NT2/D1 (cell line): ENCODE data around the gene LARGE1.
A peak's percentile ranks its signal among the peaks of the same experiment; 100 is the strongest.

ENCODE experiments used
- DNase-seq: peaks from one replicate; pipeline ENCODE4 v3.0.0-alpha.2; 2011; ENCODE audit warnings: low read depth, low spot score
- H3K27me3 ChIP-seq: 2 replicates; pipeline ENCODE4 v1.6.0; 2011; ENCODE audit warnings: mild to moderate bottlenecking; ENCODE audit not compliant: insufficient read length, insufficient read depth
- H3K36me3 ChIP-seq: 2 replicates; pipeline ENCODE4 v1.6.1; 2011; ENCODE audit warnings: mild to moderate bottlenecking, low read length, mixed read lengths; ENCODE audit not compliant: insufficient read depth, insufficient read length
- H3K4me1 ChIP-seq: 2 replicates; pipeline ENCODE4 v1.5.1; 2011; ENCODE audit not compliant: insufficient read depth, insufficient read length
- H3K4me3 ChIP-seq: 2 replicates; pipeline ENCODE4 v1.5.1; 2011; ENCODE audit warnings: low read depth; ENCODE audit not compliant: insufficient read length
- H3K9ac ChIP-seq: 2 replicates; pipeline ENCODE4 v1.6.0; 2011; ENCODE audit warnings: low read depth; ENCODE audit not compliant: insufficient read length
- H3K9me3 ChIP-seq: 2 replicates; pipeline ENCODE4 v1.5.1; 2011; ENCODE audit warnings: mild to moderate bottlenecking, low read length; ENCODE audit not compliant: insufficient read depth
- SUZ12 ChIP-seq: IDR thresholded peaks from 2 replicates; pipeline ENCODE4 v1.6.1; 2011; ENCODE audit not compliant: insufficient read length, insufficient read depth; ENCODE audit errors: extremely low read depth
- YY1 ChIP-seq: IDR thresholded peaks from 2 replicates; pipeline ENCODE4 v1.6.1; 2011; ENCODE audit not compliant: insufficient read length, insufficient read depth
- ZNF274 ChIP-seq: IDR thresholded peaks from 2 replicates; pipeline ENCODE4 v1.6.1; 2011; ENCODE audit warnings: mild to moderate bottlenecking, low read depth, low read length

Gene LARGE1

DNA sequence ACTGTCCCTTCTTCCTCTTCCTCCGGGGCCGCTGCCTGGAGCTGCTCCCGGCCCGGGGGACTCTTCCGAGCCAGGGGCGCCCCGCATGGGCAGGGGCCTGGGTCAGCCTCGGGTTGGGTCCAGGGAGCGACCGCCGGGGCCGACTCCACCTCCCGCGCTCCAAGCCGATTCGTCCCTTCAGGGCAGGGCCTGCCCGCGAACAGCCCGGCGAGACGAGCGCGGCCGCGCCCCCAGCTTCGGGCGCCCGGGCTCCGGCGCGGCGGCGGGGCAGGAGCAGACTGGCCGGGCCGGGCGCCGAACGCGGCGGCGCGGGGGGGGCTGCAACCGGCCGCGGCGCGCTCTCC is at the start of gene LARGE1:
Gene LARGE1, minus strand, starts transcription at position 280 of the 344 bp plus-strand sequence.
- H3K9ac ChIP-seq, result peak within 1 kb of the TSS; percentile 87

DNA sequence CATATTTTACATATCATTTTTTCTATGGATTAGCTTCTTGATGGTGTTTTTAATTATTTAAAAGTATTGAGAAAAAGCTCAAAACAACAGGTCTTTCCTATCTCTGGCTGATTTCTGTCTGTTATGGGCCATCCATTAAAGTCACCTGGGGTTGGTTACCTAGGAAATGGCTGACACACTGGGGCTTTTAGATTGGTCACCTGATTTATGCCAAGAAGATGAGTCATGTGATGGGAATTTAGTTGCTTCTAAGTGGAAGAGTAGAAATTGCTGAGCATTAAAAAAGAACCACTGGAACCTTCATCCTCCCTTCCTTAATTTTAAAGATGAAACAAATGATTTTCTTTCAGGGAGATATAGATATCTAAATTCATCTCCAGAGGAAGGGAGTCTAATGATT is 48.8 kb upstream of the LARGE1 start:
- Histone ChIP-seq H3K9ac (no peak overlapping the region), H3K9me3 (no peaks in the 10 kb centered on the region), H3K27me3 (no peaks in the 10 kb centered on the region), H3K4me1 (peaks cover 4% of the 10 kb centered on the region), H3K36me3 (no peaks in the 10 kb centered on the region), H3K4me3 (no peak overlapping the region)
- peak; percentile 5 for DNase-seq
- no peak for TF ChIP-seq SUZ12
- no peak for TF ChIP-seq ZNF274
- no peak for TF ChIP-seq YY1

More for the DNA sequence above, at the start of gene LARGE1:
- H3K9me3 ChIP-seq, result no peaks in the 10 kb centered on the region
- no peaks in the 10 kb centered on the region for H3K4me1 ChIP-seq
- peak within 1 kb of the TSS; percentile 76 for H3K4me3 ChIP-seq
- DNase-seq, result no peak
- peaks cover 9% of the 10 kb centered on the region for H3K27me3 ChIP-seq
- peaks cover 4% of the 10 kb centered on the region for H3K36me3 ChIP-seq
- TF ChIP-seq ZNF274 (no peak), YY1 (no peak), SUZ12 (no peak)

DNA sequence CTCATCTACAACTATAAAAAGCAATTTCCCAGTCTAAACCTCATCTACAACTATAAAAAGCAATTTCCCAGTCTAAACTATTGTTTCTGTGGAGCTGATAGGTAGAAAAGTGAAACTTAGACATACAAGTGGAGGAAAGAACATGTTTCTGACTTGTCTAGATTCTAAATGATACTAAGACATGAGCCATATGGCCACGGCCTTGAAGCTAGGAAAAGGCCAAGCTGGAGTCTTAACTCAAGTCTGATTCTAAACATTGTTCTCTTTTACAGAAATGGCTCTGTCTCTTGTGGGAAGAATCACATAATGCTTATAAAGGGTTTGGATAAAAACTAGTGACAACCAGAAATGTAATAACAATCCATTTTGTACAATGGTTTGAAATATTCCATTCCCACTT is 43.8 kb upstream of the LARGE1 start:
- Histone ChIP-seq H3K27me3 (no peaks in the 10 kb centered on the region), H3K4me3 (no peak overlapping the region), H3K36me3 (no peaks in the 10 kb centered on the region), H3K9ac (no peak overlapping the region), H3K9me3 (no peaks in the 10 kb centered on the region), H3K4me1 (no peaks in the 10 kb centered on the region)
- TF ChIP-seq SUZ12 (no peak), ZNF274 (no peak)
- no peak for DNase-seq

DNA sequence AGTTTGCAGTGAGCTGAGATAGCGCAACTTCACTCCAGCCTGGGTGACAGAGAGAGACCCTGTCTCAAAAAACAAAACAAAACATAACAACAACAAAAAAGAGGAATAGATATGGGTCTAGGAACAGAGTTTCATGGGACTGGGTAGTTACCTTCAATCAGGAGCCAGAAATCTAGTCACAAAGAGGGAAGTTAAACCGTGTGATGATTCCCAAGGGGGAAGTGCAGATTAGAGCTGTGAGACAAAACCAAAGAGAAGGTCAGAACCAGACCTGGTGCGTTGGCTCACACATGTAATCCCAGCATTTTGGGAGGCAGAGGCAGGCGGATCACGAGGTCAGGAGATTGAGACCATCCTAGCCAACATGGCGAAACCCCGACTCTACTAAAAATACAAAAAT is 42.1 kb upstream of the LARGE1 start:
- no peak overlapping the region for H3K9ac ChIP-seq
- TF ChIP-seq SUZ12 (no peak), ZNF274 (no peak), YY1 (no peak)
- no peaks in the 10 kb centered on the region for H3K36me3 ChIP-seq
- no peak for DNase-seq
- H3K4me1 ChIP-seq, result no peaks in the 10 kb centered on the region
- no peaks in the 10 kb centered on the region for H3K27me3 ChIP-seq
- H3K4me3 ChIP-seq, result no peak overlapping the region
- no peaks in the 10 kb centered on the region for H3K9me3 ChIP-seq

DNA sequence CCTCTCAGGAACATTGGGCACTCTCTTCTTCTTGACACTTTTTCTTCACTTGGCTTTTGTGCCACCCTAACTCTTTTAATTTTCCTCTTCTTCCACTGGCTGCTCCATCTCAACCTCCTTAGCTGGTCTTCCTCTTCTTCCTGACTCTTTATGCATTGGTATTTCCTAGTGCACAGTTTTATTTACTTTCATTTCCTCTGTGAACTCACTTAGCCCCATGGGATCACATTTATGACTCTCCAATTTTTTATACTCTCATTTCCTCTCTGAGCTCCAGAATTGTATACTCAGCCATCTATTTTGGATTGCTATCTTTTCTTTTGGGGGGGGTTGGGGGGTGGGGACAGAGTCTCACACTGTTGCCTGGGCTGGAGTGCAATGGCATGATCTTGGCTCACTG is 38.5 kb upstream of the LARGE1 start:
- no peak for DNase-seq
- no peaks in the 10 kb centered on the region for H3K27me3 ChIP-seq
- H3K4me3 ChIP-seq, result no peak overlapping the region
- TF ChIP-seq SUZ12 (no peak), ZNF274 (no peak)
- no peaks in the 10 kb centered on the region for H3K4me1 ChIP-seq
- H3K9me3 ChIP-seq, result no peaks in the 10 kb centered on the region
- H3K36me3 ChIP-seq, result no peaks in the 10 kb centered on the region
- no peak overlapping the region for H3K9ac ChIP-seq

DNA sequence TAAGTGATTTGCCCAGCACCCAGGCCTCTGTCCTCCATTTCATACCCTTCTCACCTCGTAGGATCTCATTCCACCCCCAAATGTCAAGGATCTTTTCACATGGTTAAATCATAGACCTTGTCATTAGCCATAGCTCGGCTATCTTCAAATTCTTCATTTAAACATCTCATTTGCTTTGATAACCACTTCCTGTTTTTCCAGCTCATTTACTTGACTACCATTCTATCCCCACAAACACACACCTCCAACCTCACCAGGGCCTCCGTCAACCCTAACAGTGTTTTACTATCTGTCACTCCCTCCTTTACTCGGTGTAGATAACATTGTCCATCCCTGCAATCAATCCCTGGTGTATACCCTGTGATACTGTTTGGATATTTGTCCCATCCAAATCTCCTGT is 36.8 kb upstream of the LARGE1 start:
- no peak for DNase-seq
- Histone ChIP-seq H3K36me3 (no peaks in the 10 kb centered on the region), H3K27me3 (no peaks in the 10 kb centered on the region), H3K9ac (no peak overlapping the region), H3K9me3 (no peaks in the 10 kb centered on the region), H3K4me1 (no peaks in the 10 kb centered on the region), H3K4me3 (no peak overlapping the region)
- TF ChIP-seq SUZ12 (no peak), YY1 (no peak), ZNF274 (no peak)

DNA sequence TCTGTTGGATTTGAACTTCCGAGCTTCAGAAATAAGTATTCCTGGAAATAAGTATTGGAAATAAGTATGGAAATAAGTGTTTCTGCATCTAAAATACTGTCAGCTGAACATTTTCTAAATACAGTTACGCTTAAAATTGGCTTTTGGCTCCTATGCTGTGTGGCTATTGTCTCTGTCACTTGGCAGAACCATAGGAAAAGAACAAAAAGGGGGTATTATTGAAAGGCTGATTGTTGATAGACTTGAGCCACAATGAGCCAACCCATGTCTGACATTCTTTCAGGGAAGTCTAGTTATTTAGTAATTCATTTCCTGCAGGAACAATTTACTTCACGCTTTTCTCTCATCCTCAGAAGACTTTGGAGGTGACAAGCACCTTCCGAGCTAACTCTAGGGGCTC is 32.5 kb upstream of the LARGE1 start:
- DNase-seq, result no peak
- no peaks in the 10 kb centered on the region for H3K36me3 ChIP-seq
- H3K4me3 ChIP-seq, result no peak overlapping the region
- no peaks in the 10 kb centered on the region for H3K27me3 ChIP-seq
- H3K4me1 ChIP-seq, result no peaks in the 10 kb centered on the region
- no peaks in the 10 kb centered on the region for H3K9me3 ChIP-seq
- H3K9ac ChIP-seq, result no peak overlapping the region
- TF ChIP-seq SUZ12 (no peak), ZNF274 (no peak), YY1 (no peak)

DNA sequence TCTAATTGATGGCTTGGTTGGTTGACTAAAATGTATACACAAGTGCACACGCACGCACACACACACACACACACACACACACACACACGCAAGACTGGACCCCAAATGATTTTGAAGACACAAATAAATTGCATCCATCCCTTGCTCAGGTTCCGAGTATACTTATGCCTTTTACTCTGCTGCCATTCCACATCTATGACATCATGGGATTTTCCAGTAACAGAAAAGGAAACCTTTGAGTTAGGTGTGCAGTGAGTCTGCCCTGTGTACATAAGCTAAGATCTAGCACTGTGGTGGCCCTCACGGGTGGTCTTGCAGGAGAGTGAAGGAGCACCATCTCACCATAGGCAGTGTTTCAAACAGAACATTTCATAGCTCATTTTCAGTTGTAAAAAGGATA is 20.5 kb upstream of the LARGE1 start:
- Histone ChIP-seq H3K27me3 (no peaks in the 10 kb centered on the region), H3K36me3 (no peaks in the 10 kb centered on the region), H3K9me3 (peaks cover 13% of the 10 kb centered on the region; the same call in 1 of the 2 replicates), H3K9ac (no peak overlapping the region), H3K4me3 (no peak overlapping the region), H3K4me1 (peaks cover 2% of the 10 kb centered on the region)
- no peak for TF ChIP-seq YY1
- TF ChIP-seq SUZ12, result no peak
- no peak for DNase-seq
